ENCODE measurements around the gene SOX9.
"Not testable (repeated sequence)": the region's sequence is repeated elsewhere in the genome, so short reads cannot be mapped to it uniquely, and the experiment has no call there.

SOX9 gene

DNA sequence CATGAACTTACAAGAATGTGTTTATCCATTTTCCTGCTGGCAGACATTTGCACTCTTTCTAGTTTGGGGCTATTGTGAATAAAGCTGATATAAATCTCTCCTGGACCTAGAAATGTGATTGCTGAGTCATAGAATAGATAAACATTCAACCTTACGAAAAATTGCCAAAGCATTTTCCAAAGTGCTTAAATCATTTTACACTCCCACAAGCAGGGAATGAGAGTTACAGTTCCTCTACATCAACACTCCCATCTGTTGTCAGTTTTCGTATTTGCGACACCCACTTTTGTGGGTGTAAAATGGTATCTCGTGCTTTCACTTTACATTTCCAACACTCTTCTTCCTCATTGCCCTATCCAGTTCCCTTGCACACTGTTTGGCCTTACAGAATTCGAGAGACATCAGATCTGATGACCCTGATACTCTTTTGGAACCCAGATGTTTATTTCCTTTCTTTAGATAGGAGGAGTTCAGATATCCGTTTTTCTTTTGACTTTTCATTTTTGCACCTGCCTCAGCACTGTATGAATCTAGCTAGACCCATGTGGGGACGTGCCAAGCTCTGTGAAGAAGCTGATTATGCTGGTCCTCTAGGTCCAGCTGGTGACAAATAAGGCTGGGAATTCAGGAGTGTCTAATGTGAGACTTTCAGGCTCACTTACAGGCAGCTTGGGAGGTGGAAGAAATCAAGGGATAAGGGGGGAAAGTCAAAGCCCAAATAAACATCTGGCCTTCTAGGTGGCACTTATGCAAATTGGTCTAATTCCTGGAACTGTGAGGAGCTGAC is 14.0 kb downstream of the SOX9 start:
- DNase-seq: no peak

DNA sequence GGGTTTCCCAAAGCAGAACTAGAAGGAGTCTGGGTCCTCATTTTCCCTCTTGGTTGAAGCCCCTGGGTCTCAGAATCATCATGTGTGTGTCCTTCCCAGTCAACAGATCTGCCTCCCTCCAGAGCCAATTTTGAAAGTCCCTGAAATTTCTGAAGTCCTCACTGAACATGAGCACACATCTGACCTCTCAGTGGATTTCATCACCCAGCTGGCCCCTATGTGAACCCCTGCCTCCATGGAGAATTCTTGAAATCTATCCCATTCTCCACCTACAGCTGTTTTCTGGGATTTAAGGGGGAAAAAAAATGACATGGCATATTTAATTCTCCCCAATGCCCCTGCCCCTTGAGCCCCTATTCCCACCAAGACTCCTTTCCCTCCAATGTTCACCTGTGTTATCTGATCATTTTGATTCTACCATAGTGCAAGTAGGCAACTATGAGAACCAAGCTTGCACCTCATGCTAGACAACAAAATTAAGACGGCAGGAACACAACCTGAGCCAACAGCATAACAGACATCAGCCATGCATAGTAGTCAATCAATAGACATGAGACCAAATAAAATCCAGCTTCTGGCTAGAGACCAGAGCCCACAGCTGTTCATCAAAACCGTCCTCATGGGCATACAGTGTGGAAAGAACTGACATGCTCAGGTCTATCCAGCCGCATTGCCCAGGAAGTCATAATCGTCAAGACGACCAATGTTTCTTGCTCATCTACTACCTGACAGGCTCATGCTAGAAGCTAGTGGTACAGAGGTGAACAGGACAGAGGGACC is 14.9 kb downstream of the SOX9 start:
- no peak for DNase-seq

DNA sequence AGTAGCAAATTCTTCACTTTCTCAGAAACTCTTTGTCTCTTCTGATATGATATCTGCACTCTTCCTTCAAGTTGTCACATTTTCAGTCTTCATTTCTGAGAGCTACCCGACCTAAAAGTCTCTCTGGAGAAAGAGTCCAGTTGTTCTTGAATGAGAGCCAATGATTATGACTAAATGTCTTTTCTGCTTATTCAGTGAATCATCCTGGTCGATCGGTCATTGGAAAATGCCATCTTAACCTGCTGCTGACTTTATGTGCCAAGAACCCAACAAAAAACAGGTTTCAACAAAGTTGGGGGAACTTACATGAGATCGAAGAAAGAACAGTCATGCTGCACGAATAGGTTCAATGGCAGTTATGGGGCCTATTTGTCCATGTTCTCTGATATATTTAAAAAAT is 15.9 kb downstream of the SOX9 start:
- no peak for DNase-seq

DNA sequence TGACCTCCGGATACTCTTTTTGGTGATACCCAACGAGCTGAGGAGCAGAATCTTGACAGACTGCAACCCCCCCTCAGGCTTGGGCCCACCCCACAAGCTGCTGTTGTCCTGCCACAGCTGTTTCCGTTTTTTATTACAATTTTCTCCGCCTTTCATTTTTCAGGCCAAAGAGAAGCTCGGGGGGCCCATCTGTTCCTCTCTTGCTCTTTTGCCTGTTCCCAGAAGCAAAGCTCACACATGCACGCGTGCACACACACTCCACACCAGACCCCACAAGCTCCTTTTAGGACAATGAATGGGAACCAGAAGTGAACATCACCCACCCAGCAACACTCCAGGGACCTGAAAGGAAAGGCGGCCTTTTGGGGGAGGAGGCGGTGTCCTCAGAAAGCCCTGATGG is 16.3 kb downstream of the SOX9 start:
- no peak for DNase-seq

DNA sequence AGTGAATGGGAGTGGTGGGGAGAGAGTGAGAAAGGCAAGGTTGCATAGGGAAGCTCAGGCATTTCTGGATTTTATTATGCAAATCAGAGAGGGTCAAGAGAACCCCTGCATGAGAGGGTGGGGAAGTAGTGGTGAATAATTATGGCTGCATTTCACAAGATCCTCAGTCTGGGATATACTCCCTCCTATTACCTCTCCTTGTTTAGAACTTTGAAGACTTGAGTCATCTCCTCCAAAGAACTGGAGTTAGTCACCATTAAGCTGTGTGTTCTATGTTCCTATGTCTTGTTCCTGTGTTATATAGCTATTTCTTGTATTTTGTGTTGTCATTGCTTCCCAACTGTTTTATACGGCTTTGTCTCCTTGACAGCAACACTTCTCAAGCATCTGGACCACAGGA is 18.4 kb downstream of the SOX9 start:
- no peak for DNase-seq

DNA sequence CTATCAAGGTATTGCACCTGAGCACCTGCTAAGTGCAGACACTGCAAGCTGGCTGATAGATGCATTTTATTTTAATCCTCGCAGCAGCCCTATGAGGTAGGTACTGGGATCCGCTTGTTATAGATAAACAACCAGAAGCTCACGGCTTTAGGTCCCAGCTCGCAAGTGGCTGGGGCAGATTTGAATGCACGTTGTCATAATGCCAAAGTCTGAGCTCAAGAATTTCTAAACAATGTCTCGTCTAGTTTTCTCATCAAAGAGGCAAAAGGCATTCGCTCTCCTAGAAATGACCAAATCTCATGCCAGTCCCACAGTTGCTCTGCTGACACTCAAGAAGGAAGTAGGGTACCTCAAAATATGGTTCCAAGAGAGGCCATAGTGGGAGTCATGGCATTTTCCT is 20.5 kb downstream of the SOX9 start:
- DNase-seq: no peak

DNA sequence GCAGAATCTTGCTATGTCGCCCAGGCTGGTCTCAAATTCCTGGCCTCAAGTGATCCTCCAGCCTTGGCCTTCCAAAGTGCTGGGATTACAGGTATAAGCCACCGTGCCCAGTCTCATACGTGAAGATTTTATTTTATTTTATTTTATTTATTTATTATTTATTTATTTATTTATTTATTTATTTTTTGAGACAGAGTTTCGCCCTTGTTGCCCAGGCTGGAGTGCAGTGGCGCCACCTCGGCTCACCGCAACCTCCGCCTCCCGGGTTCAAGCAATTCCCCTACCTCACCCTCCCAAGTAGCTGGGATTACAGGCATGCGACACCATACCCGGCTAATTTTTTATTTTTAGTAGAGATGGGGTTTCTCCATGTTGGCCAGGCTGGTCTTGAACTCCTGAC is 21.3 kb downstream of the SOX9 start:
- not testable (repeated sequence) for DNase-seq

DNA sequence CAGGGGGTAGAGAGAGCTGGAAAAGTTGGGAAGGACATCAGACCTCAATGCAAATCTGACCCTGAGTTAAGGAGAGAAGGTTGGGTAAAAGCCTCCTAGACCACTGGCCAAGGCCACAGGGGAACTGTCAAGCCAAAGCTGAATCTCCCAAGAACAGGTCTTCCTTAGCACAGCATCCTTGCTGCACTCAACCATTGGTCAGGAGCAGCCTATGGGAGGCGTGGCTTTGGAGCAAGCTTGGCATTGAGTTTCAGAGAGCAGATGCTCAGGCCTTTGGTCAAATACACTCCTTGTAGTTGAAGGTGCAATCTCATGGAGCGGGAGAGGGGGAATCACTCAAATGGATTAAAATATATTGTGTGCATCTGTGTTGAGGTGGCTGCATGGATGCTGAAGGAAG is 21.8 kb downstream of the SOX9 start:
- no peak for DNase-seq

DNA sequence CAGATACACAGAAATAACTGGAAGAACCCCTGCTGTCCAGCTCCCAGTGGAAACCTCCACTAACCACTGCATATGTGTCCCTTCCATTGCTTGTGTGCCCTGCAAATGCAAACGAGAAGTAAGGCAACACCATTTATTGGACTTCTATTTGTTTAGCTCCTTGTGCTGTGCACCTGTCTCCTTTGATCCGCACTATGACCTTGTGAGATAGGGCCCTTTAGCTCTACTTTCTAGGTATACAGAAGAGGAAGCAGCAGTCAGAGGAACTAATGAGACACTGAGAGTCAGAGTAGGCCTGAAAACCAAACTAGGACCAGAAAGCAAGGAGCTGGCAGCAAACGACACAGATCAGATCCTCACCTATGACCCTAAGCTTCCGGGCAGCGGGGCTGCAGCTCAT is 22.4 kb downstream of the SOX9 start:
- no peak for DNase-seq

DNA sequence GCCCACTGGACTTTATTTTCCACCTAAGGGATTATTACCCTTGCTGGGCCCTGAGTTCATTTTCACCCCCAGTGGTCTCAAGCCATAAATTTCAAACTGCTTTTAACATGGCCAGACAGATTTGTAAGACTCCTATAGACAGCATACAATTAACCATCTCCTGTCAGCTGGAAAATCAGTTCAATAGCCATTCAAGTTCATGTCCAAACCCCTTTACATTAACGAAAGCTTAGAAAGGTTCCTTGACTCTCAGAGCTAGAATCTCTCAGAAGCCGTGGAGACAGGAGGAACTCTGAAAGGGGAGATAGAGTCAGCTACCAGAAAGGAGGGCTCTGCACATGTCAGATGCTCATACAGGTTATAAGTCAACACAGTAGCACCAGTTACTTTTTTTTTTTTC is 23.3 kb downstream of the SOX9 start:
- DNase-seq: no peak

DNA sequence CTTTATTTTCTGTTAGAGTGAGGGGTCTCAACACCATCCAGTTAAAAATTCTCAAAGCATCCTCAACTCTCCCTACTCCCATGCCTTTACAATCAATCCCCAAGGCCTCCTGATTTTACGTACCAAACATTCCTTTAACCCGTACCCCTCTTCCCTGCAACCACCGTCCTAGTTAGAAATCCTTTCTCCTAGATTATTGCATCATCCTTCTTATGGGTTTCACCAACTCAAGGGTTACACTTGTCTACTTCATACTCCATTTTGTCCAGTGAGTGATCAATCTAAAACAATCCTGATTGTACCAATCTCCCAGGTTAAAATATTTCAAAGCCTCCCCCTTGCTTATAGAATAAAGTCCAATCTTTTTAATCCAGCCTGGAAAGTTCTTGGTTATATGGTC is 24.7 kb downstream of the SOX9 start:
- no peak for DNase-seq

DNA sequence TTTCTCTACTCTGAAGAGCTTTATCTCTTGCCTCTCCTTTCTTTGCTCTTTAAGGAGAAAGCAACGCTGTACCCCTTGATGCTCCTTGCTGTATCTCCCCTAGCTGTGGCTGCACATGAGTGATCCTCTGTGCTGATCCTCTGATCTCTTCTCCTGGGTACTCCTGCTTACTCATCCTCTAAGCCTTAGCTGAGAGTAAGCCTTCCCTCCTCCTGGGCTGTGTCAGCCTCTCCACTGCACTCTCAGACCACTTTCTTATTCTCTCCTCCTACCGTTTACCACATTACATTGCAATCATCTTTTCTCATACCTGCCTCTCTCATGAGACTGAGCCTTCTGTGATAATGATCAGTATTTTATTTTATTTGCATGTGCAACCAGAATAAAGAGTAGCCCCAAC is 25.1 kb downstream of the SOX9 start:
- no peak for DNase-seq

DNA sequence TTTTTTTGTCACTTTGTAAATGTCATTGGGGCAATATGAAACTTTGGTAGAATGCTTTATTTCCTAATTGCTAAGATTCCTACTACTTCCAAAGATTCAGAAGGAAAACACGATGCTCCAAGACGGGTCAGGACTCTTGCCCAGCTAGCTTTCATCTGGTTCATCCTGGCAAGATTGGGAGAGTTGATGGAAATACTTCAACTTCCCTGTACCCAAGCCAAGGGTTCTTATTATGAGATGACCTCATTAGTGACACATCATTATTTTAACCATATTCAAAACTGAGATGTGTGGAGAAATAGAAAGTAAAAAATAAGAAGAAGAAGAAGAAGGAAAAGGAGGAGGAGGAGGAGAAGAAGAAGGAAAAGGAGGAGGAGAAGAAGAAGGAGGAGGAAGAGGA is 25.6 kb downstream of the SOX9 start:
- no peak for DNase-seq

DNA sequence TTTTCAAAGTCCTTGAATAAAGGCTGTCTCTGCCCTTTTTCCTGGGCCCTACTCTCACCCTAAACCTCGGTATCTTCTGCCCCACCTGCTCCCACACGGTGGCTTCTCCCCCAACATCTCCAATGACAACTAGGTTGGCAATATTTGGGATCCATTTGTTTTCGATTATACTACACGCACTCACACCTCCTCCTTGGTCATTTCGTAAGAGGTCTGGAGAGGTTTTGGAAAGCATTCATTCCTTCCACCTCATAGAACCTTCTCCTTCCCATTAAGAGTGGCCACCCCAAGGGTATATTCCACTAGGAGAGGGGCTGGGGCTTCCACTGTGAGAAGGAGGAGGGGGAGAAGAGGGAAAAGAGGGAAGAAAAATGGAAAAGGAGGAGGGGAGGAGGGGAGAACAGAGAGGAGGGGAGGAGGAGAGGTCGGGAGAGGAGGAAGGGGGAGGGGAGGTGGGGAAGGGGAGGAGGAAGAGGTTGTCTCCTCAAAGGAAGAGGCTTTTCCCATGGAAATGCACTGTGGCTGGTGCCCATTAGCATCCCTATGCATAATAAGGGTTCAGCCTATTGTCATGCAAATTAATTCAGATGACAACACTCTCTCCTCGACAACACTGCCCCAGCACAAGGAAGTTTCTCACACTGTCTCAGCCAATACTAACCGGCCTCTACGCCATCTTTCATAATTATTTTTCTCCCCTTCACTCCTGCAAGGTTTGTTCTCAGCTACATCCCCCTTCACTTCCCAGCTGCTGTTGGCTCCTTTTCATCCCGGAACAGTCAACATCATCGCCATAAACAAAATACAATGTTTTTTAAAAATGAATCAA is 30.0 kb downstream of the SOX9 start:
- DNase-seq: no peak

DNA sequence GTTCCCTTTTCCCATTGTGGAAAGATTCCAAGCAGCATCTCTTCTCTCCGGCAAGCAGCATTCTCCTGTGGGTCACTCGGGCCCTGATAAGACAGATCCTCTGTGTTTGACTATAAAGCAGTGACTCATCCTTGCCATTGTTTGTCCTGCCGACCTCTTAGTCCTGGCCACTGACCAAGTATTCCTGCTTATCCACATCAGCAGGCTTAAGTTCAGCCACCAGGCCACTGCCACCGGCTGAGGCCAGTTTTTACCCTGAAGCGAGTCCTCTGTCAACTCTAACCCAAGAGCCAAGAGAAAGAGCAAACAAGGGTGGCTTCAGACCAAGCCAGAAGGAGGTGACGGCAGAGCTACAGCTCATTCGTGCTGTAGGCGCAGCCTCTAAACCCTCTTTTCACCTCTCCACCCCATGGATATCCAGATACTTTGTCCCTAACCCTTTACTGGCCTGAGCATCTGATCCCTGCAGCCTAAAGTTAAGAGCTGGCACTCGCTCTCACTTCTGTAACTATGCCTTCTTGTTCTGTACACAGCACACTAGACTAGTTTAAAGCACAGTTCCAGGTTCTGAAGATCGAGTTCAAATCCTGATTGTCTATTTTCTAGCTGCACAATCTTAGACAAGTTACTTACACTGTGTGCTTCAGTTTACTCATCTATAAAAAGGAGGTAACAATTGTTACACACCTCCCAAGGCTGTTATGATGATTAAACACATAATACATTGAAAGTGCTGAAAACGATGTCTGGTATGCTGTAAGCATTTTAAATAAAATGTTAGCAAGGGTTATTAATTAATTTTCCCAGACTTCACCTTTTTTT is 31.0 kb downstream of the SOX9 start:
- no peak for DNase-seq

DNA sequence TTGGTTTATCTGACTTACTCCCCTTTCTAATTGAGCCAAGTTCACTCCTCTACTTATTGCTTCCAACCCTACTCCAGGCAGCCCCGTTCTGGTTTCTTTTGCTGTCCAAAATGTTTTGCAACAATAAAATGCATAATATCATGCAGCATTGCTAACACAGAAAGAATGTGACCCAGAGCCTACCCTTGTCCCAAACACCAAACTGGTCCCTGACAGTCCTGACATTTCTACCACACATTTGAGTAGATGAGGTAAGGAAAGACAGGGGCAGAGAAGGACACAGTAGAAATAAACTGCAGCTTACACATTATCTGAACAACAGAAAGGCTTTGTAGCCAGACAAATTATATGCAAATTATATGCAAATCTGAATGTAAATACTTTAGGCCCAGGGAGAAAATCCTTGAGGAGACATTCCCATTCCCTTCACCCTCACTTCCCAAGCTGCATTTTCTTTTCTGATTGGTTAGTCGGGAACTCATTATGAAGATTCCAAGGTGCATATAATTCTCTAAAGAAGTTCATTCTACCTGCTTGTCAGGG is 31.6 kb downstream of the SOX9 start:
- DNase-seq: no peak

DNA sequence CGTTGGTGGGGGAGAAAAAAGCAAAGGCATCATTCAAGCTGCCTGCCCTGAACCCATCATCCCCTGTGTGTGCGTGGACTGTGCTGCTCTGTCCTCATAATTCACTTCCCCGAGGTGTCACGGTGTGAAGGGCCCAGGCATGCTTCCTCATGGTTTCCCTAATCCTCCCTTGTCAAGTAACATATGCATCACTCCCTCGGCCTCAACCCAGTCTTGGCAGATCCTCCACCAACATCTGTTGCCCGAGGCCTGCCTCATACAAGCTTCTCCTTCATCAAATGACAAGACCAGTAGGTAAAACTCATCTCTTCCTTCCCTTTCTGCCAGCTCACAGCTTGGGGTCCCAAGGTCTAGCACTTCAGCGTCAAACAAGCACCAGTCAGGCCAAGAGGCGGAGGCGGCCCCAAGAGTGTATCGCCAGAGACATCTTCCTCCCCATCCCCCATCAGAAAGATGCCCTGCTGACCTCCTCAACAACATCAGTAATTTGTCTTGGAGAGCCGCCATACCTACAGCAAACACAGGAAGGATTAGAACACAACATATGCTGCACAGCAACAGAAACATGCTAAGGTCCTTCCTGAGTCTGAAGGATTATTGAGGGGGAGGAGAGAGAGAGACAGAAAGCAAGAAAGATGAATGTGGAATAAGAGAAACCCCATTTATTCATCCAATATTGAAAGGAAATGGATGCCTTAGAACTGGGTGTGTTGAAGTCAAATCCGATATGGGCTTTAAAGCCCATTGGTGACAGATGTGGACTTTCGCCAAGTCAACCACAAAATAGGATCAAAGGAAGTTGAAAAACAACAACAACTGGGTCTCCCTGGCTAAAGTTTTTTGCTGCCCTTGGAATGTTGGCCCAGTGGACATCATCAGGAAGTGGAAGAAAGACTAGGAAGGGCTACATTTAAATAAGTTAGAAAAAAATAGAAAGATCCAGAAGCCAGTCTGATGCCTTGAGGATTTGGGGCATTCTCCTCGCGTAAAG is 38.4 kb downstream of the SOX9 start:
- no peak for DNase-seq

DNA sequence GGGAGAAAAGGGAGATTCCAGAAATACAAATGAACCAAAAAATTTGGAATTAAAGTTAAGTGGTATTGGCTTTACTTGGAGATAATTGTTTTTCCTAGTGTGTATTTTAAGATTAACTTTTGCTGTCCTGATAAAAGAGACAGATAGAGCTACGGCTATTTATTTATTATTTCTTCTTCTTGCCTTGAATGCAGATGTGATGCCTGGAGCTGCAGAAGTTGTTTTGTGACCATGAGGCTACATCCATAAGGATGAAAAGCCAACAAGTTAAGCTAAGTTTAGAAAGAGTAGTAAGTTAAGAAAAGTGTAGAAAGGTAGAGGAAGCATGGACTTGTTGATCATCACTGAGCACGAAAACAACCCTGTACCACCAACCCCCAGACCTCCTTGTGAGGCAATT is 41.7 kb downstream of the SOX9 start:
- DNase-seq: no peak

DNA sequence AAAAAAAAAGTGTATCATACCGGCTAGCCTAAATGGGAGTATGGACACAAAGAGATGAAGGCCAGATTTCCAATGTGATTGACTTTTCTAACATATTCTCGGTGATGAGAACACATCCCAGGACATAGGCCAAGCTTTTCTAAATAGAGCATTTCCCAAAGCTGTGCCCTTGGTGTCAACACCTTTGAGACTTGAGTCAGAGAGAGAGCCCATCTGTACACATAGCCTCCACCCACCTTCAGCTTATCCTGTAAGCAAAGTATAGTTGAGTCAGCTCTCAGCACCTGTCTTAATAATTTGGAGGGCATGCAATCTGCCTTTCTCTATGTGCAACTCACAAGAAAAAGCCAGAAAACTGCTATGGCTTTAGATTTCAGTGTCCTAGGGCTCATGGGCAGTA is 42.7 kb downstream of the SOX9 start:
- no peak for DNase-seq

DNA sequence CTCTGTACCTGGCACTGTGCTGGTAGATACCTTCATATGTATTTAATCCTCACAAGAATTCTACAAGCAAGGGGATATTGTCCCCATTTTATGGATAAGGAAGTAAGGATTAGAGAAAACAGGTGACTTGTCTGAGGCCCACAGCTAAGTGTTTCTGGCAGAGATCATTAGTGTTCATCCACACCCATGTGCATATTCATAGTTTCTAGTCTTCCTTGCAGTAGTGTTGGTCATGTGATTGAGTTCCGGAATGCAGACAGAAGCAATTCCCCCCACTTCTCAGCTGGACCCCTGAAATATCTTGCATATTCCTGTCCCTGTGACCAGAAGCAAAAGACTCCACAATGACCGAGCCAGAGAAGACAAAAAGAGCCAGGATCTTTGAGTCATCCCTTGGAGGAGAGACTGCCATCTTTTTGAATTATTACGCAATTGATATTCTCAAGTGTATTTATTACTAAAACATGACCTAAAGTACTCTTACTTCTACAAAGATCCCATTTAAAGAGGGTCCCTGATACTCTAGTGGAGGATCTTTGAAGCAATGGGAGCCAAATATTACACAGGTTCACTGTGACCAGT is 43.4 kb downstream of the SOX9 start:
- no peak for DNase-seq

Measured in activated CD8-positive, alpha-beta memory T cell treated with anti-CD3 and anti-CD28 coated beads for 24 hours (primary cell).